OCI-LY7 (cell line): Measurements from ENCODE around the gene LRRC26. TPM values are rescaled to one million over a fixed set of nuclear protein-coding genes. Genes with fewer than 3 reads are reported as not detected.
A peak's percentile ranks its signal among the peaks of the same experiment; 100 is the strongest.

Experiments used
- BruUV-seq: library from RNA; stranded (reverse); fragments of 400-500 nt; replicated peaks from 2 replicates; lab custom pipeline; 2021; lab: Mats Ljungman, UMichigan
- CTCF ChIA-PET: fragments of 300-600 bp; sonication (Branson Sonifier 250); formaldehyde crosslinking; loops from one replicate; lab custom pipeline; 2022; ENCODE audit warnings: antibody characterized with exemption; ENCODE audit not compliant: unreplicated experiment; lab: Charles Lee
- POLR2A ChIA-PET: fragments of 300-600 bp; sonication (Branson Sonifier 250); formaldehyde crosslinking; loops from one replicate; lab custom pipeline; 2022; ENCODE audit warnings: antibody characterized with exemption; lab: Charles Lee
- DNase-seq: peaks from one replicate; pipeline ENCODE4 v3.0.0-alpha.2; 2015; ENCODE audit warnings: low spot score
- H2AFZ ChIP-seq: fragments of 200-600 bp; sonication (generic), shearing (Covaris generic); 2 replicates; pipeline ENCODE4 v1.6.1; 2014; ENCODE audit warnings: mild to moderate bottlenecking, antibody characterized with exemption, low read length, moderate library complexity
- H3K27ac ChIP-seq: fragments of 200-600 bp; sonication (generic); 2 replicates; pipeline ENCODE4 v1.5.1; 2014; ENCODE audit warnings: mixed run types, low read depth, mild to moderate bottlenecking, moderate library complexity, low read length, inconsistent platforms; ENCODE audit not compliant: poor library complexity, severe bottlenecking
- H3K36me3 ChIP-seq: fragments of 200-600 bp; sonication (generic); 2 replicates; pipeline ENCODE4 v1.6.1; 2014; ENCODE audit warnings: mild to moderate bottlenecking, antibody characterized with exemption, low read length, moderate library complexity, mixed read lengths; ENCODE audit not compliant: insufficient read depth
- H3K4me1 ChIP-seq: fragments of 200-600 bp; sonication (generic); 2 replicates; pipeline ENCODE4 v1.5.1; 2014; ENCODE audit warnings: mild to moderate bottlenecking, low read length; ENCODE audit not compliant: insufficient read depth, poor library complexity, severe bottlenecking
- H3K4me2 ChIP-seq: fragments of 200-600 bp; sonication (generic); 2 replicates; pipeline ENCODE4 v1.6.1; 2014; ENCODE audit warnings: mild to moderate bottlenecking, low read length
- H3K4me3 ChIP-seq: fragments of 200-600 bp; sonication (generic); 2 replicates; pipeline ENCODE4 v1.5.1; 2014; ENCODE audit warnings: mild to moderate bottlenecking, low read depth, low read length; ENCODE audit not compliant: poor library complexity, severe bottlenecking
- H3K79me2 ChIP-seq: fragments of 200-600 bp; sonication (generic); 2 replicates; pipeline ENCODE4 v1.6.1; 2016; ENCODE audit warnings: low read depth, mild to moderate bottlenecking, low read length, moderate library complexity, mixed read lengths; ENCODE audit not compliant: insufficient read depth
- H3K9me2 ChIP-seq: fragments of 200-600 bp; sonication (generic); 2 replicates; pipeline ENCODE4 v1.6.1; 2016; ENCODE audit warnings: mild to moderate bottlenecking, low read length, mixed read lengths; ENCODE audit not compliant: insufficient read depth
- H3K9me3 ChIP-seq: fragments of 200-600 bp; sonication (generic); 2 replicates; pipeline ENCODE4 v1.6.1; 2014; ENCODE audit warnings: mild to moderate bottlenecking, mixed run types, low read length, mixed read lengths
- H4K20me1 ChIP-seq: fragments of 200-600 bp; sonication (generic); 2 replicates; pipeline ENCODE4 v1.6.1; 2014; ENCODE audit warnings: mild to moderate bottlenecking, antibody characterized with exemption, low read length, moderate library complexity, mixed read lengths; ENCODE audit not compliant: insufficient read depth
- CTCF ChIP-seq: fragments of 200-600 bp; sonication (generic); conservative IDR thresholded peaks from 2 replicates; pipeline ENCODE4 v1.5.1; 2014; ENCODE audit warnings: mild to moderate bottlenecking, antibody characterized with exemption, low read length, moderate library complexity, mixed read lengths
- EZH2phosphoT487 ChIP-seq: fragments of 200-600 bp; sonication (generic); IDR thresholded peaks from 2 replicates; pipeline ENCODE4 v1.6.1; 2018; ENCODE audit warnings: low read depth, borderline replicate concordance, mild to moderate bottlenecking, mixed run types, antibody characterized with exemption, low read length, moderate library complexity, mixed read lengths
- intact Hi-C: fragments of 100-400 bp; cut with micrococcal nuclease; formaldehyde crosslinking; loops from one replicate; pipeline ENCODE4 v1.10.0; 2022; ENCODE audit not compliant: unreplicated experiment
- total RNA-seq, 2 experiments: library from RNA; depleted of rRNA in 1 of 2; stranded (reverse); fragments of >200 nt in 1 of 2; shearing (Covaris generic) in 1 of 2; gene quantifications; 2 replicates each; pipeline ENCODE4 v1.2.3, GENCODE V29; 2014 to 2022

The LRRC26 gene
- total RNA-seq, 2 experiments from 2014 or later = not detected

GRCh38 chr9:137202966-137203365 lies 33.1 kb upstream of the LRRC26 start:
- no peaks in the 10 kb centered on the region for H3K9me2 ChIP-seq
- peaks cover 62% of the 10 kb centered on the region for H3K79me2 ChIP-seq
- no peaks in the 10 kb centered on the region for H3K9me3 ChIP-seq
- no peak overlapping the region for H2AFZ ChIP-seq
- peak overlapping the region; percentile 97 for H3K4me2 ChIP-seq
- peaks cover 12% of the 10 kb centered on the region; the same call in 1 of the 2 replicates for H3K36me3 ChIP-seq
- DNase-seq = no peak
- H3K4me1 ChIP-seq = peaks cover 44% of the 10 kb centered on the region
- H4K20me1 ChIP-seq = peaks cover 14% of the 10 kb centered on the region; the same call in 1 of the 2 replicates
- CTCF ChIA-PET = no interaction called here
- H3K4me3 ChIP-seq = peak overlapping the region; percentile 76
- no TSS peak for BruUV-seq
- intact Hi-C loops = loop anchor here (1.0 kb wide), 1 partner anchor 85 kb away; no protein-coding TSS in a partner anchor
- POLR2A ChIA-PET = interaction anchor here (0.5 to 1.1 kb wide), 3 partner anchors 16 to 663 kb away, joined by 3 to 6 read pairs (median 5); no protein-coding TSS in a partner anchor
- H3K27ac ChIP-seq = peak overlapping the region; percentile 17
- TF ChIP-seq CTCF (no peak), EZH2phosphoT487 (no peak)

GRCh38 chr9:137201205-137201868 lies 31.5 kb upstream of the LRRC26 start:
- H3K4me3 ChIP-seq = peak overlapping the region; percentile 76
- H3K79me2 ChIP-seq = peaks cover 49% of the 10 kb centered on the region
- H3K27ac ChIP-seq = peak overlapping the region; percentile 49
- ChIA-PET POLR2A (interaction anchor here (0.6 to 2.5 kb wide), 7 partner anchors 12 to 401 kb away, joined by 3 to 16 read pairs (median 4); partner anchors contain the start of genes ANAPC2, MAN1B1, SSNA1 and TUBB4B), CTCF (interaction anchor here (0.6 kb wide), 1 partner anchor 13 kb away, joined by 3 read pairs; the partner anchor contains the start of gene ANAPC2)
- H4K20me1 ChIP-seq = peaks cover 13% of the 10 kb centered on the region; the same call in 1 of the 2 replicates
- DNase-seq = no peak
- peaks cover 35% of the 10 kb centered on the region for H3K4me1 ChIP-seq
- H2AFZ ChIP-seq = no peak overlapping the region
- TF ChIP-seq CTCF (no peak), EZH2phosphoT487 (no peak)
- BruUV-seq = no TSS peak
- H3K4me2 ChIP-seq = peak overlapping the region; percentile 97
- H3K9me2 ChIP-seq = no peaks in the 10 kb centered on the region
- H3K36me3 ChIP-seq = peaks cover 4% of the 10 kb centered on the region; the same call in 1 of the 2 replicates
- no peaks in the 10 kb centered on the region for H3K9me3 ChIP-seq
- intact Hi-C loops = loop anchor here (2.0 kb wide), 3 partner anchors 21 to 75 kb away; partner anchors contain the start of gene RNF208
